ENCODE results near the gene TIGIT. TPM values are rescaled to one million over a fixed set of nuclear protein-coding genes. Genes with fewer than 3 reads are reported as not detected.
A peak's percentile ranks its signal among the peaks of the same experiment; 100 is the strongest.
"Not testable (repeated sequence)": the region's sequence is repeated elsewhere in the genome, so short reads cannot be mapped to it uniquely, and the experiment has no call there.

TIGIT gene
- total RNA-seq, result not detected

GRCh38 chr3:114293838-114294535, at the start of gene TIGIT:
Gene TIGIT (plus strand): TSS chr3:114294028. CDS start chr3:114294062, 34 bp downstream.
- Histone ChIP-seq H3K27ac (ENCODE audit: low read depth, low read length) (no peak within 1 kb of the TSS), H3K9me3 (ENCODE audit: control insufficient read depth in 3 of 3, low read length in 3 of 3) (no peaks in the 10 kb centered on the region), H3K27me3 (ENCODE audit: control insufficient read depth in 3 of 3, insufficient read depth in 3 of 3, low read length in 3 of 3) (no peaks in the 10 kb centered on the region), H3K4me3 (ENCODE audit: low read length in 3 of 3) (no peak within 1 kb of the TSS), H3K9ac (ENCODE audit: low read depth in 1 of 3, low read length in 3 of 3) (no peak within 1 kb of the TSS), H3K4me1 (ENCODE audit: control insufficient read depth in 3 of 3, insufficient read depth in 3 of 3, low read length in 3 of 3) (no peaks in the 10 kb centered on the region), H3K36me3 (ENCODE audit: control insufficient read depth in 3 of 3, insufficient read depth in 3 of 3, low read length in 3 of 3) (no peaks in the 10 kb centered on the region)

- no peak overlapping the region for H3K4me3 ChIP-seq (ENCODE audit: low read length in 3 of 3)
- H3K27me3 ChIP-seq (ENCODE audit: control insufficient read depth in 3 of 3, insufficient read depth in 3 of 3, low read length in 3 of 3), result no peaks in the 10 kb centered on the region
- no peaks in the 10 kb centered on the region for H3K36me3 ChIP-seq (ENCODE audit: control insufficient read depth in 3 of 3, insufficient read depth in 3 of 3, low read length in 3 of 3)
- no peak overlapping the region for H3K27ac ChIP-seq (ENCODE audit: low read depth, low read length)
- no peak overlapping the region for H3K9ac ChIP-seq (ENCODE audit: low read depth in 1 of 3, low read length in 3 of 3)
- no peaks in the 10 kb centered on the region for H3K4me1 ChIP-seq (ENCODE audit: control insufficient read depth in 3 of 3, insufficient read depth in 3 of 3, low read length in 3 of 3)
- H3K9me3 ChIP-seq (ENCODE audit: control insufficient read depth in 3 of 3, low read length in 3 of 3), result no peaks in the 10 kb centered on the region
Observed at GRCh38 chr3:114252954-114253353, 40.9 kb upstream of the TIGIT start.

DNA sequence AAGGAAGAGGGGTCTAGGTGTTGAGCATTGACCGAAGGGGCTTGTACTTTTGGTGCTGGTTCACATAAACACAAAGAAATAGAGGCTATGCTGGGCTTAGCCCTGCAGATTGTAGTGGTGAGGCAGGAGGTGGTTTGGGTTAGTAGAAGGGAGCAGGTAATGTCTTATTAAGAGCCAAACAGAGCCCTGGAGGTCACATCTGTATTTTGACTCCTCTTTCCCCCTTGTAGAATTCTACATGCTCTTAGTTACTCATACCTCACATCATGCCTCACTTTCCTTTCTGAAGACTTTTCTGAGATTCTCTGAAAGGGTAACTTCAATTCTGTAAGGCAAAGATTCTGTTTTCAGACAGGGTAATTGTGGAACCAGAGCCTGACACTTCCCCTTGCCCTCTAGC, 40.3 kb upstream of the TIGIT start:
- no peaks in the 10 kb centered on the region for H3K9me3 ChIP-seq (ENCODE audit: control insufficient read depth in 3 of 3, low read length in 3 of 3)
- no peak overlapping the region for H3K4me3 ChIP-seq (ENCODE audit: low read length in 3 of 3)
- H3K27ac ChIP-seq (ENCODE audit: low read depth, low read length), result no peak overlapping the region
- no peaks in the 10 kb centered on the region for H3K36me3 ChIP-seq (ENCODE audit: control insufficient read depth in 3 of 3, insufficient read depth in 3 of 3, low read length in 3 of 3)
- no peaks in the 10 kb centered on the region for H3K4me1 ChIP-seq (ENCODE audit: control insufficient read depth in 3 of 3, insufficient read depth in 3 of 3, low read length in 3 of 3)
- no peak overlapping the region for H3K9ac ChIP-seq (ENCODE audit: low read depth in 1 of 3, low read length in 3 of 3)
- H3K27me3 ChIP-seq (ENCODE audit: control insufficient read depth in 3 of 3, insufficient read depth in 3 of 3, low read length in 3 of 3), result no peaks in the 10 kb centered on the region

DNA sequence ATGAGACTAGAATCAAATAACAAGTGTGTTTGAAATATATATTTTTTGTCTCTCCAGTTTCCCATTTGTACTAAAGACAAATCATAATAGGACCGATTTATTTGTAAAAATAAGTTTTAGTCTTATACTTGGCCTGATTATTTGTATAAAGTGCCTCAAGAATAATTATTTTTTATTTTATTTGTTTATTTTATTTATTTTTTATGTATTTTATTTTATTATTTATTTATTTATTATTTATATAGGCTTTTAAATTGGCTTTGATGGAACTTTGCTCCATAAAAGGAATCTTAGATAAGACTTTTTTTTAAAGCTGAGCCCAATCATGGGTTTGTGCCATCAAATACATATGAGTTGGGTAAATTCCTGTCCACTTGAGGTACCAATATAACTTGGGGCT, 34.3 kb upstream of the TIGIT start:
- no peaks in the 10 kb centered on the region for H3K4me1 ChIP-seq (ENCODE audit: control insufficient read depth in 3 of 3, insufficient read depth in 3 of 3, low read length in 3 of 3)

GRCh38 chr3:114260152-114260551, 33.7 kb upstream of the TIGIT start:
- Histone ChIP-seq H3K36me3 (ENCODE audit: control insufficient read depth in 3 of 3, insufficient read depth in 3 of 3, low read length in 3 of 3) (no peaks in the 10 kb centered on the region), H3K27me3 (ENCODE audit: control insufficient read depth in 3 of 3, insufficient read depth in 3 of 3, low read length in 3 of 3) (no peaks in the 10 kb centered on the region), H3K27ac (ENCODE audit: low read depth, low read length) (no peak overlapping the region), H3K9me3 (ENCODE audit: control insufficient read depth in 3 of 3, low read length in 3 of 3) (peaks cover 0 to 3% (median 0%) of the 10 kb centered on the region in 3 donors), H3K4me3 (ENCODE audit: low read length in 3 of 3) (no peak overlapping the region), H3K4me1 (ENCODE audit: control insufficient read depth in 3 of 3, insufficient read depth in 3 of 3, low read length in 3 of 3) (no peaks in the 10 kb centered on the region), H3K9ac (ENCODE audit: low read depth in 1 of 3, low read length in 3 of 3) (no peak overlapping the region)

More for the DNA sequence above, 34.3 kb upstream of the TIGIT start:
- no peak overlapping the region for H3K4me3 ChIP-seq (ENCODE audit: low read length in 3 of 3)
- H3K36me3 ChIP-seq (ENCODE audit: control insufficient read depth in 3 of 3, insufficient read depth in 3 of 3, low read length in 3 of 3), result no peaks in the 10 kb centered on the region
- no peaks in the 10 kb centered on the region for H3K27me3 ChIP-seq (ENCODE audit: control insufficient read depth in 3 of 3, insufficient read depth in 3 of 3, low read length in 3 of 3)
- H3K9me3 ChIP-seq (ENCODE audit: control insufficient read depth in 3 of 3, low read length in 3 of 3), result peaks cover 0 to 3% (median 0%) of the 10 kb centered on the region in 3 donors
- H3K27ac ChIP-seq (ENCODE audit: low read depth, low read length), result no peak overlapping the region
- no peak overlapping the region for H3K9ac ChIP-seq (ENCODE audit: low read depth in 1 of 3, low read length in 3 of 3)

DNA sequence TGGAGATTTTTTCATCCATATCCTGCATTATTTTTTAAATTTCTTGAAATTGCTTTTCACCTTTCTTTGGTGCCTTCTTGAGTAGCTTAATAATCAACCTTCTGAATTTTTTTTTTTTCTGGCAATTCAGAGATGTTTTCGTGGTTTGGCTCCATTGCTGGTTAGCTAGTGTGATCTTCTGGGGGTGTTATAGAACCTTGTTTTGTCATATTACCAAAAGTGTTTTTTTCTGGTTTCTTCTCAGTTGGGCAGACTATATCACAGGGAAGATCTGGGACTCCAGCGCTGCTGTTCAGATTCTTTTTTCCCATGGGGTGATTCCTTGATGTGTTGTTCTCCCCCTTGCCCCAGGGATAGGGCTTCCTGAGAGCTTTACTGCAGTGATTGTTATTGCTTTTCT, 23.8 kb upstream of the TIGIT start:
- Histone ChIP-seq H3K9me3 (ENCODE audit: control insufficient read depth in 3 of 3, low read length in 3 of 3) (peaks cover 0 to 3% (median 3%) of the 10 kb centered on the region in 3 donors), H3K27me3 (ENCODE audit: control insufficient read depth in 3 of 3, insufficient read depth in 3 of 3, low read length in 3 of 3) (no peaks in the 10 kb centered on the region), H3K4me3 (ENCODE audit: low read length in 3 of 3) (peak overlapping the region in 1 of 3 donors; percentile 14), H3K9ac (ENCODE audit: low read depth in 1 of 3, low read length in 3 of 3) (no peak overlapping the region), H3K36me3 (ENCODE audit: control insufficient read depth in 3 of 3, insufficient read depth in 3 of 3, low read length in 3 of 3) (no peaks in the 10 kb centered on the region), H3K4me1 (ENCODE audit: control insufficient read depth in 3 of 3, insufficient read depth in 3 of 3, low read length in 3 of 3) (no peaks in the 10 kb centered on the region), H3K27ac (ENCODE audit: low read depth, low read length) (no peak overlapping the region)

GRCh38 chr3:114272271-114272670, 21.6 kb upstream of the TIGIT start:
- Histone ChIP-seq H3K9me3 (ENCODE audit: control insufficient read depth in 3 of 3, low read length in 3 of 3) (peaks cover 0 to 3% (median 0%) of the 10 kb centered on the region in 3 donors), H3K4me3 (ENCODE audit: low read length in 3 of 3) (no peak overlapping the region), H3K27ac (ENCODE audit: low read depth, low read length) (no peak overlapping the region), H3K27me3 (ENCODE audit: control insufficient read depth in 3 of 3, insufficient read depth in 3 of 3, low read length in 3 of 3) (no peaks in the 10 kb centered on the region), H3K9ac (ENCODE audit: low read depth in 1 of 3, low read length in 3 of 3) (no peak overlapping the region), H3K36me3 (ENCODE audit: control insufficient read depth in 3 of 3, insufficient read depth in 3 of 3, low read length in 3 of 3) (no peaks in the 10 kb centered on the region), H3K4me1 (ENCODE audit: control insufficient read depth in 3 of 3, insufficient read depth in 3 of 3, low read length in 3 of 3) (no peaks in the 10 kb centered on the region)

DNA sequence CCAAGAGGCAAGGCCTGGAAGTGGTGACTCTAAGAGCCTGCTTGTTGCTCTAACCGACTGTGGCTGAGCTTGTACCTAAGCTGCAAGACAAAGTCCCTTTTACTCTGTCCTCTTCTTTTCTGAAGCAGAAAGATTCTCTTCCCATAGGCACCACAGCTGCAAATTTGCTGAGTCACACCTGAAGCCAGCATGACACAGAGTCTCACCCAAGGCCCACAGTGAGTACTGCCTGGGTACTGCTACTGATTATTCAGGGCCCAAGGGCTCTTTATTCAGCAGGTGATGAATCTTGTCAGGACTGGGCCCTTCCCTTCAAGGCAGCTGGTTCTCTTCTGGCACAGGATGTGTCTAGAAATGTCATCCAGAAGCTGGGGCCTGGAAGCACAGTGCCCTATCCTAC, 18.9 kb upstream of the TIGIT start:
- Histone ChIP-seq H3K27ac (ENCODE audit: low read depth, low read length) (no peak overlapping the region), H3K27me3 (ENCODE audit: control insufficient read depth in 3 of 3, insufficient read depth in 3 of 3, low read length in 3 of 3) (no peaks in the 10 kb centered on the region), H3K9ac (ENCODE audit: low read depth in 1 of 3, low read length in 3 of 3) (no peak overlapping the region), H3K4me3 (ENCODE audit: low read length in 3 of 3) (no peak overlapping the region), H3K9me3 (ENCODE audit: control insufficient read depth in 3 of 3, low read length in 3 of 3) (peaks cover 0 to 3% (median 0%) of the 10 kb centered on the region in 3 donors), H3K4me1 (ENCODE audit: control insufficient read depth in 3 of 3, insufficient read depth in 3 of 3, low read length in 3 of 3) (no peaks in the 10 kb centered on the region), H3K36me3 (ENCODE audit: control insufficient read depth in 3 of 3, insufficient read depth in 3 of 3, low read length in 3 of 3) (no peaks in the 10 kb centered on the region)

DNA sequence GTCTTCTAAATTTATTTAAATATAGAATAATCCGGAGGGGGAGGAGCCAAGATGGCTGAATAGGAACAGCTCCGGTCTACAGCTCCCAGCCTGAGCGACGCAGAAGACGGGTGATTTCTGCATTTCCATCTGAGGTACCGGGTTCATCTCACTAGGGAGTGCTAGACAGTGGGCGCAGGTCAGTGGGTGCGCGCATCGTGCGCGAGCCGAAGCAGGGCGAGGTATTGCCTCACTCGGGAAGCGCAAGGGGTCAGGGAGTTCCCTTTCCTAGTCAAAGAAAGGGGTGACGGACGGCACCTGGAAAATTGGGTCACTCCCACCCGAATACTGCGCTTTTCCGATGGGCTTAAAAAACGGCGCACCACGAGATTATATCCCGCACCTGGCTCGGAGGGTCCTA, 17.0 kb upstream of the TIGIT start:
- not testable (repeated sequence) for H3K9me3 ChIP-seq (ENCODE audit: control insufficient read depth in 3 of 3, low read length in 3 of 3); H3K36me3 ChIP-seq (ENCODE audit: control insufficient read depth in 3 of 3, insufficient read depth in 3 of 3, low read length in 3 of 3); H3K4me3 ChIP-seq (ENCODE audit: low read length in 3 of 3); H3K9ac ChIP-seq (ENCODE audit: low read depth in 1 of 3, low read length in 3 of 3); H3K27me3 ChIP-seq (ENCODE audit: control insufficient read depth in 3 of 3, insufficient read depth in 3 of 3, low read length in 3 of 3); H3K4me1 ChIP-seq (ENCODE audit: control insufficient read depth in 3 of 3, insufficient read depth in 3 of 3, low read length in 3 of 3); H3K27ac ChIP-seq (ENCODE audit: low read depth, low read length)

- no peaks in the 10 kb centered on the region for H3K27me3 ChIP-seq (ENCODE audit: control insufficient read depth in 3 of 3, insufficient read depth in 3 of 3, low read length in 3 of 3)
- H3K27ac ChIP-seq (ENCODE audit: low read depth, low read length), result no peak overlapping the region
Observed at GRCh38 chr3:114284644-114285043, 9.2 kb upstream of the TIGIT start.

More at GRCh38 chr3:114284644-114285043, 9.2 kb upstream of the TIGIT start:
- no peak overlapping the region for H3K4me3 ChIP-seq (ENCODE audit: low read length in 3 of 3)
- no peaks in the 10 kb centered on the region for H3K9me3 ChIP-seq (ENCODE audit: control insufficient read depth in 3 of 3, low read length in 3 of 3)
- H3K4me1 ChIP-seq (ENCODE audit: control insufficient read depth in 3 of 3, insufficient read depth in 3 of 3, low read length in 3 of 3), result no peaks in the 10 kb centered on the region
- H3K9ac ChIP-seq (ENCODE audit: low read depth in 1 of 3, low read length in 3 of 3), result no peak overlapping the region
- H3K36me3 ChIP-seq (ENCODE audit: control insufficient read depth in 3 of 3, insufficient read depth in 3 of 3, low read length in 3 of 3), result no peaks in the 10 kb centered on the region
